ENCODE data around the gene KCTD15. TPM values are rescaled to one million over a fixed set of nuclear protein-coding genes. Genes with fewer than 3 reads are reported as not detected.

The KCTD15 gene
- total and polyA plus RNA-seq, 8 donors: 14.1 to 172 (median 30.1) TPM

- no peaks in the 10 kb centered on the region for H3K4me1 ChIP-seq
Measured at GRCh38 chr19:33826521-33826920, 29.9 kb downstream of the KCTD15 start.

GRCh38 chr19:33828266-33829075 is 31.8 kb downstream of the KCTD15 start:
- Histone ChIP-seq H3K4me3 (no peak overlapping the region), H3K36me3 (no peaks in the 10 kb centered on the region), H3K9me3 (no peaks in the 10 kb centered on the region), H3K27me3 (no peaks in the 10 kb centered on the region), H3K4me1 (no peaks in the 10 kb centered on the region), H3K27ac (no peak overlapping the region)
- DNase-seq: no peak
- intact Hi-C loops (cut with DNase I; ENCODE audit: low total_unique reads): no loop called here
- 80 to 88% (median 83%) methylated on average over 13 of the region's 13 CpGs for WGBS, 5 donors
- TF ChIP-seq EP300 (IDR thresholded peaks at IDR 0.05) (no peak), CTCF (IDR thresholded peaks at IDR 0.05) (no peak), POLR2AphosphoS5 (IDR thresholded peaks at IDR 0.05) (no peak), POLR2A (IDR thresholded peaks at IDR 0.05) (no peak)

More at GRCh38 chr19:33826521-33826920, 29.9 kb downstream of the KCTD15 start:
- no peaks in the 10 kb centered on the region for H3K27me3 ChIP-seq
- WGBS, 5 donors: 76 to 86% (median 83%) methylated on average over 7 of the region's 7 CpGs
- no peak overlapping the region for H3K27ac ChIP-seq
- H3K9me3 ChIP-seq: no peaks in the 10 kb centered on the region
- intact Hi-C loops (cut with DNase I; ENCODE audit: low total_unique reads): no loop called here
- TF ChIP-seq CTCF (IDR thresholded peaks at IDR 0.05) (no peak), EP300 (IDR thresholded peaks at IDR 0.05) (no peak), POLR2AphosphoS5 (IDR thresholded peaks at IDR 0.05) (no peak), POLR2A (IDR thresholded peaks at IDR 0.05) (no peak)
- no peaks in the 10 kb centered on the region for H3K36me3 ChIP-seq
- H3K4me3 ChIP-seq: no peak overlapping the region
- DNase-seq: no peak

- intact Hi-C loops (cut with DNase I; ENCODE audit: low total_unique reads): no loop called here
- H3K4me1 ChIP-seq: no peaks in the 10 kb centered on the region
- WGBS, 5 donors: 86 to 95% (median 94%) methylated on average over 3 of the region's 3 CpGs
- H3K9me3 ChIP-seq: no peaks in the 10 kb centered on the region
- no peak overlapping the region for H3K4me3 ChIP-seq
- H3K36me3 ChIP-seq: no peaks in the 10 kb centered on the region
- TF ChIP-seq POLR2AphosphoS5 (IDR thresholded peaks at IDR 0.05) (no peak), POLR2A (IDR thresholded peaks at IDR 0.05) (no peak), EP300 (IDR thresholded peaks at IDR 0.05) (no peak), CTCF (IDR thresholded peaks at IDR 0.05) (no peak)
- no peaks in the 10 kb centered on the region for H3K27me3 ChIP-seq
- no peak for DNase-seq
- no peak overlapping the region for H3K27ac ChIP-seq
Measured at GRCh38 chr19:33830264-33830663, 33.6 kb downstream of the KCTD15 start.

DNA sequence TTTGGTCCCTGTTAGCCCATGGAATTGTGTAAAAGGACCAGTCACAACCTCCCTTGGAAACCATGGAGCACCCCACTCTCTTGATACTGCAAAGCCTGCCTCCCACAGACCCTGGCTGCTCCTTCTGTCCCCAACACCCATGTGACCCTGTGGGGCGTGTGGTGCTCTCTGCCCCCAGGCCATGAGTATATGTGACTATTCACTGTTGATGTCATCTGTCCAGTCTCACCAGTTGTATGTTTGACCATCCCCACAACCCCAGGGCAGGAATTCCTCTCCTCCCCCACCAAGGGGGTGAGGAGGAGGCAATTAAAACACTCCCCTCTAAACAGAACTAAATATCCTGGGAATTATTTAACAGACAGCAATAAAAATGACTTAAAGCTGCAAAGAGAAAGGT is 35.2 kb downstream of the KCTD15 start:
- H3K4me3 ChIP-seq: no peak overlapping the region
- WGBS, 5 donors: 59 to 75% (median 65%) methylated on average over 1 of the region's 1 CpG
- TF ChIP-seq EP300 (IDR thresholded peaks at IDR 0.05) (no peak), CTCF (IDR thresholded peaks at IDR 0.05) (no peak), POLR2AphosphoS5 (IDR thresholded peaks at IDR 0.05) (no peak), POLR2A (IDR thresholded peaks at IDR 0.05) (no peak)
- H3K36me3 ChIP-seq: no peaks in the 10 kb centered on the region
- no peaks in the 10 kb centered on the region for H3K9me3 ChIP-seq
- DNase-seq: no peak
- no peaks in the 10 kb centered on the region for H3K27me3 ChIP-seq
- intact Hi-C loops (cut with DNase I; ENCODE audit: low total_unique reads): no loop called here
- H3K4me1 ChIP-seq: no peaks in the 10 kb centered on the region
- H3K27ac ChIP-seq: no peak overlapping the region

Measured in stomach (tissue), 9 donors.